NCI-H2029 (cell line): Measurements from ENCODE around the gene CTSF.

Experiments
- DNase-seq: peaks from one replicate; lab custom pipeline; 2025; lab: John Stamatoyannopoulos, UW

The CTSF gene

DNA sequence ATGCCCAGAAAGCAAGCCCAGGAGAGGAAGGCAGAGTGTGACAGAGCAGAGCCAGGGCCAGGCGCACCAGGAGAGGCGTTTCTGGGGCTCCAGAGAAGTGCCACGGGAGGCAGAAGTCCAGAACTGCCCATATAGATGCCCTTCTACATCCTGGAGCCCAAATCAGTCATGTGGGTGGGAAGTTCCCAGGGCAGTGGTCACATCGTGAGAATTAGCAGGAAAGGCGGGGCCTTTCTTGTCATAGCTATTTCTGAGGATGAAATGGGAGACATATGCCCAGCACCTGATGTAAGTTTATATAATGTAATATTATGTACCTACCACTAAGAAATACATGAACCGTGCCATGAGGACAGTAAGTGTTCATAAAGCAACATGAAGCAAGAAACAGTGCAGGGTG, 35.6 kb downstream of the CTSF start:
- DNase-seq: no peak

DNA sequence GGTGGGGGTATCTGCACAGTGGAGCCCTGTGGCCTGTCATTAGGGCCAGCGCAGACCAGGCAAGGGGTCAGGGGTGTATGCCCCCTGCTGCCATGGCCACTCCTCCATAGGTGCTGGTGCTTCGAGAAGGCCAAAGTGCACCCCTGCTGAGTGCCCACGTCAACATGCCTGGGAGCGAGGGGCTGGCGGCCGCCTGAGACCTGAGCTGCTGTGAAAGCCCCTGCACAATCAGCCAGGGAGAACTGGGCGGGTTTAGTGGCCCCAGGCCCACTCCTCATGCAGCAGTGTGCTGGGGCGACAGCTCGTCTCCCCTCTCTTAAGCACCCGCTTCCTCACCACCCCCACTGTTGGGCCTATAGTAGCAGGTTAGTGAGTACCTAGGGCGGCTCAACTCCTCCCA, 36.6 kb downstream of the CTSF start:
- no peak for DNase-seq

DNA sequence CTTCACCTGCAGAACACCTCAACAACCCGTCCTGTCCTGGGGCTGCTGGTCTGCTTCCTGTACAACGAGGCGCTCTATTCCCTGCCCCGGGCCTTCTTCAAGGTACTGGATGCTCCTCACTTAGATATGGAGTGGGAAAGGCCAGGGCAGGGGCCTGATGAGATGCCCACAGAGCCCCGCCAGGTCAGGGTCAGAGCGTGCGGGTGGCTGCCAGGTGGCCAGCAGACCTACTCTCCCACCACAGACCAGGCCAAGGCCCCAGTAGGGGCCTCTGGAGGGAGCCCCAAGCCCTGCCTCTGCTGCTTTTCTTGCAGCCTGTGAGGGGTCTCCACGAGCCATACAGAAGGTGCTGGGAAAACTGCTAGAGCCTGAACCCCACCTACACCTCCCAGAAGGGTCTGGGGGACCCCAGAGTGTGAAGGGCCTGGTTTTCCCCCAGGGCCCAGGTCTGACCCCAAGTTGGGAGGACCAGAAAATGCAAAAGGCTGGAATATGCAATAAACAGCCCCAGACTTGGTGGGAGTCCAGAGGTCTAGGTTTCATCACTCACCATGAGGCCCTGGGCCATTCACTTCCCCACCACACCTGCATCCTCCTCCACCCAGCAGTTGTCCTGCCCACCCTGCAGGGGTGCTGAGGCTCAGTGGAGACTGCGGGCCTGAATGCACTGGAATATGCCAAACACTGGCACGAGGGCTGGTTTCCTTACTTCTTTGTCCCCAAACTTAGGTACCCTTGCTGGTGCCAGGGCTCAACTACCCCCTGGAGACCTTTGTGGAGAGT, 37.3 kb downstream of the CTSF start:
- no peak for DNase-seq

- no peak for DNase-seq
These were observed 38.8 kb downstream of the CTSF start for GRCh38 chr11:66529655-66530054.

DNA sequence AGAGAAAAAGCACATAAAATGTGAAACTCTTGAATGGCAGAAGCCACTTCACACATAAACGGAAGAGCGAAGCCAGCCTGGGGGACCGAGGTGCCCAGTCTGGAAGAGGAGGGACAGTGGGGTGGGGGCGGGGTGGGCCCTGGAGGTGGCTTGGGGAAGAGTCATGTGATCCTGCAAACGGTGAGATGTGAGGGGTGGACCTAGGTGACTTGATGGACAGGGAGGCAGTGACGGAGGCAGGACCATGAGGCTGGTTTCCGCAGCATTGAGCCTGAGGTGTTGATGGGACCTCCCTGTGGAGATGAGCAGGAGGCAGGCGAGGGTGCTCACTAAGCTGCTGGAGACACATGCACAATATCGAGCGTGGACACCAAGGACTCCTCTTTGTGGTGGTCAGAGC, 39.3 kb downstream of the CTSF start:
- no peak for DNase-seq

DNA sequence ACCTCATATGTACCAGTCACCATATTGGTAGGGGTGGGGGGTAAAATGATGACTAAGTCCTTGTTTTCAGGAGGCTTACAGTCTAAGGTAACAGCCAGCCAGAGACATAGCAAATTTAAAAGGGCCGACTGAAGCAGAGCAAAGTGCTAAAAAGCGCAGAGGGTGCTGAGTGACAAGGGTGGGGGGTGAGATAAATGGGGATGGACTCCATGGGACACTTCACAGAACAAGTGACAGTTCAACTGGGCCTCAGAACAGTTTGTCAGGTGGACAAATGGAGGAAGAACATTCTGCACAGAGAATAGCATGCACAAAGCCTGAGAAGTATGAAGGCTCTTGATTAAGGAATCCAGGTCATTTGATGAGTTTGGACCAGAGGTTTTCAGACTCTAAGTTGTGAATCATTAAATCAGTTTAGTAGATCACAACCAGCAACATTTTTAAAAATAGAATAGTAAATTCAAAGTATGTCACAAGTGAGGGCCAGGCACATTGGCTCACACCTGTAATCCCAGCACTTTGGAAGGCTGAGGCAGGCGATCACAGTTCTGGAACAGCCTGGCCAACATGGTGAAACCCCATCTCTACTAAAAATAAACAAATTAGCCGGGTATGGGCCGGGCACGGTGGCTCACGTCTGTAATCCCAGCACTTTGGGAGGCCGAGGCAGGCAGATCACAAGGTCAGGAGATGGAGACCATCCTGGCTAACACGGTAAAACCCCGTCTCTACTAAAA, 43.9 kb downstream of the CTSF start:
- no peak for DNase-seq

DNA sequence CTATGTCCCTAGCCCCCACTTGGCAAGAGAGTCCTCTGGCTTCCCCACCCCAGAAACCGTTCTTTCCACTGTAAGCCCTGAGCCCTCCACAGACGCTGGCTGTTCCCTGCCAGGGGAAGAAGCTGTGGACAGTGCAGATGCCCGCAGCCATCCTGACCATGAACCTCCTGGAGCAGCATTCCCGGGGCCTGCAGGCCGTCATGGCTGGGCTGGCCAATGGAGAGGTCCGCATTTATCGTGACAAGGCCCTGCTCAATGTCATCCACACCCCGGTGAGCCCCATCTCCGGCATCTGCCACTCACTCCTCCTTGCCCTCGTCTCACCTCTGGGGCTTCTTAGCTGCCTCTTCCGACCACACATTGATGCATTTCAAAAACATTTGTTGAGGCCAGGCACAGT, 44.8 kb downstream of the CTSF start:
- no peak for DNase-seq
